IPS-18a (cell line): ENCODE data around the gene CTNNBL1.

ENCODE experiments used
- H3K27ac ChIP-seq: one replicate; pipeline ENCODE4 v1.5.1; 2013; ENCODE audit warnings: low read length
- H3K27me3 ChIP-seq: one replicate; pipeline ENCODE4 v1.6.1; 2013; ENCODE audit warnings: mild to moderate bottlenecking, low read length; ENCODE audit not compliant: control insufficient read depth, insufficient read depth
- H3K36me3 ChIP-seq: one replicate; pipeline ENCODE4 v1.6.1; 2013; ENCODE audit warnings: low read depth, low read length; ENCODE audit not compliant: control insufficient read depth
- H3K4me1 ChIP-seq: one replicate; pipeline ENCODE4 v1.6.1; 2013; ENCODE audit warnings: low read depth, low read length; ENCODE audit not compliant: control insufficient read depth
- H3K4me3 ChIP-seq: one replicate; pipeline ENCODE4 v1.5.1; 2013; ENCODE audit warnings: low read length
- H3K9ac ChIP-seq: one replicate; pipeline ENCODE4 v1.6.1; 2013; ENCODE audit warnings: mild to moderate bottlenecking, low read length, moderate library complexity
- H3K9me3 ChIP-seq: one replicate; pipeline ENCODE4 v1.6.1; 2013; ENCODE audit warnings: low read depth, low read length; ENCODE audit not compliant: control insufficient read depth

CTNNBL1 gene

DNA sequence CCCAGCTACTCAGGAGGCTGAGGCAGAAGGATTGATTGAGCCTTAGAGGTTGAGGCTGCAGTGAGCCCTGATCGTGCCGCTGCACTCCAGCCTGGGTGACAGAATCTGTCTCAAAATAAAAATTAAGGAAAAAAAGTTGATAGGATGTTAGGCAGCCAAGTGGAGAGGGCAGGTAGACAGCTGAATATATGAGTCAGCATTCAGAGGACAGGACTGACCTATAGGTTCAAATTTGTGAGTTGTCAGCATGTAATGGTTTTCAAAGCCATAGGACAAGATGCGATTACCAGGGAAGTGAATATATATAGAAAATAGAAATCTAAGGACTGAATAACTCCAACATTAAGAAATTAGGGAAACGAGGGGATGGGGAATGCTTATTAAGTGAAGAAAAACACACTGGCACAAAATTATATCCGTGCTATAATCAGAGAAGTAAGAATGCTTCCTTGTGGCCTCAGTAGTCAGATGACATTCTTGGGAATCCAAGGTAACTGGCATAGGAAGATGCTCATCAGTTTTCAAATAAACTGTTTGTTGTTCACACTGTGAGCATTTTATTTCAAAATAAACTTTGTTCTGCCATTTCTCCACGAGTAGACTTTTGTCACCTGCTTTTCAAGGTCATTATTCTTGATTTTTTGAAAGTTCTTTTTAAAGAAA lies 145.1 kb downstream of the CTNNBL1 start:
- Histone ChIP-seq H3K9me3 (no peaks in the 10 kb centered on the region), H3K4me3 (no peak overlapping the region), H3K27ac (no peak overlapping the region), H3K36me3 (no peaks in the 10 kb centered on the region), H3K9ac (no peak overlapping the region), H3K27me3 (no peaks in the 10 kb centered on the region), H3K4me1 (peaks cover 12% of the 10 kb centered on the region)

DNA sequence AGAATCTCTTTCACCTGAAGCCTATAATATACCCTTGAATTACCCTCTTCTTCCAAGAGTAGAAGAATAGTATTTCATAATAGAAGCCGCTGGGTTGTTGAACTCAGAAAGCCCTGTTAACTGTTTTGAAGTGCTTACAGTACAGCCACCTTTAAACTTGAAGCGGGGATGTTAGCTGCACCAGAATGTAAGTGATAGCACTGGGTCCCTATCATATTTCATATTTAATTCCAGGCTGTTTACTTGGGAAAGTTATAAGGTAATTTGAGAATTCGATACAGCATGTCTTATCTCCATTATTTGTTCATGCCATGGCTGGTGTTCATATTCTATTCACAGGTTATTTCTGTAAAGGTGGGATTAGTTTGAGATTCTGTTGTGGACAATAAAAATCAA lies 145.6 kb downstream of the CTNNBL1 start:
- no peaks in the 10 kb centered on the region for H3K27me3 ChIP-seq
- no peaks in the 10 kb centered on the region for H3K9me3 ChIP-seq
- no peak overlapping the region for H3K27ac ChIP-seq
- H3K9ac ChIP-seq: no peak overlapping the region
- no peak overlapping the region for H3K4me3 ChIP-seq
- H3K4me1 ChIP-seq: peaks cover 12% of the 10 kb centered on the region
- no peaks in the 10 kb centered on the region for H3K36me3 ChIP-seq

DNA sequence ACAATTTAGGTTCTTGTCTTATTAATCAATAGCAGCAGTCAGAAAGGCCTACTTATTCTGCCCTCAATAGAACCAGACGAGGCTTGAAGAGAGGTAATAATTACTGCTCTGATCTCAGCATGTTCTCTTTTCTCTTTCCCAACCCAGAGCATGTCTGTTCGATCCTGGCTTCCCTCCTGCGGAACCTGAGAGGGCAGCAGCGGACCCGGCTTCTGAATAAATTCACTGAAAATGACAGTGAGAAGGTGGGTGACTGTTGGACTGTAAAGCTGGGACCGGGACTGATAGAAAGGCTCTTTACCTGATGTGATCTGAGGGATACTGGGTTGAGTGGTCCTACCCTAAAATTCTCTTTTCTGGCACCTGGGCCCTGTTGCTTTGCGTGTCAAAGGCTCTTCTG lies 146.1 kb downstream of the CTNNBL1 start:
- H3K36me3 ChIP-seq: no peaks in the 10 kb centered on the region
- H3K27me3 ChIP-seq: no peaks in the 10 kb centered on the region
- no peak overlapping the region for H3K4me3 ChIP-seq
- H3K9me3 ChIP-seq: no peaks in the 10 kb centered on the region
- H3K9ac ChIP-seq: no peak overlapping the region
- peaks cover 12% of the 10 kb centered on the region for H3K4me1 ChIP-seq
- H3K27ac ChIP-seq: no peak overlapping the region

- Histone ChIP-seq H3K4me3 (no peak overlapping the region), H3K27me3 (no peaks in the 10 kb centered on the region), H3K9me3 (no peaks in the 10 kb centered on the region), H3K36me3 (no peaks in the 10 kb centered on the region), H3K4me1 (peaks cover 20% of the 10 kb centered on the region), H3K9ac (no peak overlapping the region), H3K27ac (no peak overlapping the region)
Observed at GRCh38 chr20:37841389-37841788, 147.6 kb downstream of the CTNNBL1 start.

DNA sequence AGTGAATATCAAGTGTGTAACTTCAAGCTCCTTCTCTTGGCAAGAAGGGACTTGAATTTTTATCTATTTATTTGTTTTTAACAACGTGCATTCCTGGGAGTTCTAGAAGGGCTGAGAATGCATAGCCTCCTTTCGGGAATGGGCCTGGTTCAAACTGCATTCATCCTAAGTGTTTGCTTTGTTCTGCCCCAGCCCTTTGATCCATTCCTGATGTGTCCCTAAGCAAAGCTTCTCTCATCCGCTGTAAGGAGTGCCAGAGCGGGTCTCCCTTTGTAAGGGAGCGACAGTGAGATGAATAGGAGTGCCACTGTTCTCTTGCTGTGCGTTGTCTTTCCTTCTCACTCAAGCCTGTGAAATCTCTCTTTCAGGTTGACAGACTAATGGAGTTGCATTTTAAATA lies 148.1 kb downstream of the CTNNBL1 start:
- no peak overlapping the region for H3K27ac ChIP-seq
- H3K9me3 ChIP-seq: no peaks in the 10 kb centered on the region
- H3K36me3 ChIP-seq: no peaks in the 10 kb centered on the region
- no peaks in the 10 kb centered on the region for H3K27me3 ChIP-seq
- H3K9ac ChIP-seq: no peak overlapping the region
- no peak overlapping the region for H3K4me3 ChIP-seq
- H3K4me1 ChIP-seq: peaks cover 26% of the 10 kb centered on the region

GRCh38 chr20:37845241-37845681 lies 151.4 kb downstream of the CTNNBL1 start:
- H3K36me3 ChIP-seq: no peaks in the 10 kb centered on the region

DNA sequence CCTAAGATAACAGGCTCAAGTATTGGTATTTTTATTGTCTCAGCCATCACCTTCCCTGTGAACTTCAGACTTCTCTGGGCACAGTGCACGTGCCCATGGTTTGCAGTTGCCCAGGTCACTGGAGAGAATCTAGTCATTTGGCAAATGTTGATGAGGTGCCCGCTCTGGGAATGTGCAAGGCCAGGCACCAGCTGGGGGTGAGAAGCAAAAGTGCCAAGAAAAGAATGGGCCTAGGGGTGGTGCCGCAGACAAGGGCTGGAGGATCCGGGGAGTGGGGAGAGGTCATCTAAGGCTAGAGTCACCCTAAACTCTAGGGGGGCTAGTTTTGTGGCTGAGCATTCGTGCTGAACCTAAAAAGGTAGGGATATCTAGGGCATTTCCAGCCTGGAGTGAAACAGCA lies 152.0 kb downstream of the CTNNBL1 start:
- H3K4me1 ChIP-seq: peaks cover 33% of the 10 kb centered on the region

More at GRCh38 chr20:37845241-37845681, 151.4 kb downstream of the CTNNBL1 start:
- peaks cover 33% of the 10 kb centered on the region for H3K4me1 ChIP-seq
- H3K27me3 ChIP-seq: no peaks in the 10 kb centered on the region
- H3K9me3 ChIP-seq: no peaks in the 10 kb centered on the region
- no peak overlapping the region for H3K4me3 ChIP-seq
- no peak overlapping the region for H3K9ac ChIP-seq
- no peak overlapping the region for H3K27ac ChIP-seq

DNA sequence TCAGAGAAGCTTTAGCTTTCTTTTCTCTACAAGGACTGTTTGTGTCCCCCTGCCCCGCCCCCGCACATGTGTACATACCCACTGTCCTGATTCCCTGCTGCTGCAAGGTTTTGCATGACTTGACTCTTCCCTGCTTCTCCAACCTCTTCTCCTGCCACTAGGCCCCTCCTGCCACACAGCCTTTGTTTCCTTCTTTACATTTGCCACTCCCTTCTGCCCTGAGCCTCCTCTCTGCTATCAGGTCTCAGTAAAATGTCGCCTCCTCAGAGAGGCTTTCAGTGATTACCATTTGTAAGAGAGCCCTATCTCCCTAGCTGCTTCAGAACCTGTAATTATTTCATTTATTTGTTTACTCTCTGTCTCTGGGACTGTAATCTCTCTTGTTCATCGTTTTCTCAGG lies 152.7 kb downstream of the CTNNBL1 start:
- Histone ChIP-seq H3K9me3 (no peaks in the 10 kb centered on the region), H3K4me1 (peaks cover 31% of the 10 kb centered on the region), H3K27me3 (no peaks in the 10 kb centered on the region), H3K36me3 (no peaks in the 10 kb centered on the region), H3K27ac (peak overlapping the region; percentile 51), H3K4me3 (no peak overlapping the region), H3K9ac (peak overlapping the region; percentile 12)

More for the DNA sequence above, 152.0 kb downstream of the CTNNBL1 start:
- Histone ChIP-seq H3K27ac (no peak overlapping the region), H3K4me3 (no peak overlapping the region), H3K36me3 (no peaks in the 10 kb centered on the region), H3K9me3 (no peaks in the 10 kb centered on the region), H3K9ac (peak overlapping the region; percentile 12), H3K27me3 (no peaks in the 10 kb centered on the region)

DNA sequence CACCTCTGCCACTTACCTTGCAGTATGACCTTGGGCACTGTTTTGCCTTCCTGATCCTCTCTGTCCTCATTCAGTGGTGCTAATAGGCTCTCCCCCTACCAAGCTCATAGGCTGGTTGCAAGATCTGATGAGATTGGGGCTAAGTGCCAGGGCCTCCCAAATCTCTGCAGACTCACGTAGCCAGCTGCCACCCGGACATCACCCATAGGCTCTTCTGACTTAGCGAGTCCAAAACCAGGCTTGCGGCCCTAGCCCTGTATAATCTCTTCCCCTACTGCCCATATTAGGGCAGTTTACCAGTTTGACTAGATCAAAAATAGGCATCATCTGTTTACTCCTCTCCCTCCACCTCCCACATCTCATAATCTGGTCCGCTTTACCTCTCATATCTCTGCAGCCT lies 154.9 kb downstream of the CTNNBL1 start:
- H3K27me3 ChIP-seq: no peaks in the 10 kb centered on the region
- H3K4me3 ChIP-seq: no peak overlapping the region
- H3K9ac ChIP-seq: no peak overlapping the region
- no peaks in the 10 kb centered on the region for H3K9me3 ChIP-seq
- H3K27ac ChIP-seq: no peak overlapping the region
- H3K4me1 ChIP-seq: peaks cover 21% of the 10 kb centered on the region
- no peaks in the 10 kb centered on the region for H3K36me3 ChIP-seq

DNA sequence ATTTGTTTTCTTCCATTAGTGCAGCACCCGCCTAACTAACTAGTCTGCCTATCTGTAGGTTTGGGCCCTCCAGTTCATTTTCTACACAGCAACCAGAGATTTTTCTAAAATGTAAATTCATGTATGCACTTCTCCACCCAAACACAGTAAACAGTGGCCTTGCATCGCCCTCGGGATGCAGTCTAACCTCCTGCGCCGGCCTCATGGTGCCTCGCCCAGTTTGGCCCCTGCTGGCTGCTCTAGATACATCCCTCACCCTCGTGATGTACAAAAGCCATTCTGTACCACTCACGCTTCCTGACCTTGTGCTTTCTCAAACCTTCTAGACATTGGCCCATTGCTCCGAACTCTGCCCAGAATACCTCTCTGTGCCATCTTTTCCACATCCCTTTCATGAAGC lies 155.3 kb downstream of the CTNNBL1 start:
- Histone ChIP-seq H3K36me3 (no peaks in the 10 kb centered on the region), H3K9ac (no peak overlapping the region), H3K4me3 (no peak overlapping the region), H3K27ac (no peak overlapping the region), H3K27me3 (no peaks in the 10 kb centered on the region), H3K4me1 (peaks cover 21% of the 10 kb centered on the region), H3K9me3 (no peaks in the 10 kb centered on the region)

DNA sequence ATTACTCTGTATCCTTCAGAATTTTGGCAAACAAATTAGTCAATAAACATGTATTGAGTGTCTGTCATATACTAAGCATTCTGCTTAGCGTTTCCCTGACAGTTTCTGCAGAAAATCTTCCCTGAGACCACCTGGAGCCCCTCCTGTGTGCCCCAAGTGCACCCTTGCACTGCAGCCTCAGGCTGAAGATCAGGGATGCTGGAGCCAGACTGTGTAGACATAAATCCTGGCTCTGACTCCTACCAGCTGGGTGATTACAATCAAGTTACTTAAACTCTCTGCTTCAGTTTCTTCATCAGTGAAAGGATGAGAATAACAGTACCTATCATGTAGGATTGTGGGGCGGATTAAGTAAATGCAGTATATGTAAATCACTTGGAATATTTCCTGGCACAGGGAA lies 155.7 kb downstream of the CTNNBL1 start:
- Histone ChIP-seq H3K27me3 (no peaks in the 10 kb centered on the region), H3K9me3 (no peaks in the 10 kb centered on the region), H3K4me3 (no peak overlapping the region), H3K9ac (no peak overlapping the region), H3K4me1 (peaks cover 21% of the 10 kb centered on the region), H3K36me3 (no peaks in the 10 kb centered on the region), H3K27ac (no peak overlapping the region)

GRCh38 chr20:37850036-37850592 lies 156.3 kb downstream of the CTNNBL1 start:
- Histone ChIP-seq H3K36me3 (no peaks in the 10 kb centered on the region), H3K9me3 (no peaks in the 10 kb centered on the region), H3K4me1 (peaks cover 21% of the 10 kb centered on the region), H3K9ac (no peak overlapping the region), H3K4me3 (no peak overlapping the region), H3K27me3 (no peaks in the 10 kb centered on the region), H3K27ac (no peak overlapping the region)
